NCI-H146 treated with DMSO at 0.1 percent for 48 hours (cell line): ENCODE data around the gene HOXA9.

Experiments
- DNase-seq: peaks from one replicate; lab custom pipeline; 2025; ENCODE audit not compliant: unreplicated experiment; lab: John Stamatoyannopoulos, UW

Gene HOXA9

GRCh38 chr7:27144781-27145164 lies 20.6 kb downstream of the HOXA9 start:
- no peak for DNase-seq

- no peak for DNase-seq
Measured at GRCh38 chr7:27143950-27144780, 21.2 kb downstream of the HOXA9 start.

GRCh38 chr7:27143023-27143949 lies 22.1 kb downstream of the HOXA9 start, which contains the start of gene HOXA5:
TSS of gene HOXA5 (minus strand) at chr7:27143681. CDS start at chr7:27143607, 74 bp downstream.
- no peak for DNase-seq

GRCh38 chr7:27142580-27143022 lies 22.7 kb downstream of the HOXA9 start:
- DNase-seq: no peak

- DNase-seq: no peak
Measured at GRCh38 chr7:27141923-27142579, 23.3 kb downstream of the HOXA9 start.

GRCh38 chr7:27141137-27141922 lies 24.0 kb downstream of the HOXA9 start:
- DNase-seq: no peak

- no peak for DNase-seq
Measured at GRCh38 chr7:27140126-27140857, 25.0 kb downstream of the HOXA9 start.

- no peak for DNase-seq
Measured at GRCh38 chr7:27139334-27140125, 25.8 kb downstream of the HOXA9 start.

- no peak for DNase-seq
Measured at GRCh38 chr7:27138985-27139333, 26.4 kb downstream of the HOXA9 start.

GRCh38 chr7:27138472-27138871 lies 26.9 kb downstream of the HOXA9 start:
- no peak for DNase-seq

- DNase-seq: no peak
Measured at GRCh38 chr7:27137640-27138315, 27.6 kb downstream of the HOXA9 start.

GRCh38 chr7:27134392-27134791 lies 30.9 kb downstream of the HOXA9 start:
- DNase-seq: no peak

GRCh38 chr7:27133409-27134231 lies 31.7 kb downstream of the HOXA9 start:
- DNase-seq: no peak

- DNase-seq: no peak
Measured at GRCh38 chr7:27132978-27133377, 32.4 kb downstream of the HOXA9 start.

GRCh38 chr7:27132214-27132613 lies 33.1 kb downstream of the HOXA9 start:
- DNase-seq: no peak

GRCh38 chr7:27131390-27131819 lies 33.9 kb downstream of the HOXA9 start:
- DNase-seq: no peak

- DNase-seq: no peak
Measured at GRCh38 chr7:27130540-27131389, 34.6 kb downstream of the HOXA9 start, which contains the start of gene HOXA4. TSS of gene HOXA4 (minus strand) at chr7:27130757. CDS start at chr7:27130733, 24 bp downstream.
